ENCODE measurements around the gene NOM1.

Gene NOM1

GRCh38 chr7:157017149-157017548 lies 67.6 kb downstream of the NOM1 start:
- DNase-seq, result no peak

DNA sequence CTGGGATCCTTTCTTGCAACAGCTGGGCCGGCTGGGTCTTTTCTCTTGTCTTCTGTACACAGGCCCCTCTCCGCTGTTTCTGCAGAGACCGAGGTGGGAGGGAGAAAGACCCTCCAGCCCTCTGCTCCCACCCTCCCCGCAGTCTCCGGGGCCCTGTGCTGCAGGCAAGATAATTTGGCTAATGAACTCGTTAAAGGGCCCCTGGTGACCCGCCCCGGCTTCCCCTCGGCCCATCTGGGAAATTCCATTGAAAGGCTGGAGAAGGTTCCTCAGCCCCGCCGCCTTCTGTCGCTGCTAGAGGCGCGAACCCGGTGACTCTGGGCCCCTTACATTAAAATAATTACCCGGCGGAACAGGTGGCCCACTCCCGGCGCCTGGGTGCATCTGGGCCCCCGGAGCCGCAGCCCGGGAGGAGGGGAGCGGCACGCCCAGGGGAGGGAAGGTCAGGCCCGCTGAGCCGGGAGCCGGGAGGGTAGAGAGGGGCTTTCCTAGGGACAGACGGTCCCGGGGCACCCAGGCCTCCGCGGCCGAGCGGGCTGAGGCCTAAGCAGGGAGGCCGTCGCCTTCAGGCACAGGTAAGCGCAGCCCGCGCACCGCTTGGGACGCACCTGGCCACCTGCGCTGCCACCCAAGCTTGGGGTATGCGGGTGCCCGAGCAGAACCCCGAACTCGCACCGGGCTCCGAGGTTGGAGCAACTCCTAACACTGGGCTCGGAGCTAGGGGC lies 68.3 kb downstream of the NOM1 start:
- no peak for DNase-seq

GRCh38 chr7:157018328-157018996 lies 69.0 kb downstream of the NOM1 start:
- DNase-seq, result no peak

DNA sequence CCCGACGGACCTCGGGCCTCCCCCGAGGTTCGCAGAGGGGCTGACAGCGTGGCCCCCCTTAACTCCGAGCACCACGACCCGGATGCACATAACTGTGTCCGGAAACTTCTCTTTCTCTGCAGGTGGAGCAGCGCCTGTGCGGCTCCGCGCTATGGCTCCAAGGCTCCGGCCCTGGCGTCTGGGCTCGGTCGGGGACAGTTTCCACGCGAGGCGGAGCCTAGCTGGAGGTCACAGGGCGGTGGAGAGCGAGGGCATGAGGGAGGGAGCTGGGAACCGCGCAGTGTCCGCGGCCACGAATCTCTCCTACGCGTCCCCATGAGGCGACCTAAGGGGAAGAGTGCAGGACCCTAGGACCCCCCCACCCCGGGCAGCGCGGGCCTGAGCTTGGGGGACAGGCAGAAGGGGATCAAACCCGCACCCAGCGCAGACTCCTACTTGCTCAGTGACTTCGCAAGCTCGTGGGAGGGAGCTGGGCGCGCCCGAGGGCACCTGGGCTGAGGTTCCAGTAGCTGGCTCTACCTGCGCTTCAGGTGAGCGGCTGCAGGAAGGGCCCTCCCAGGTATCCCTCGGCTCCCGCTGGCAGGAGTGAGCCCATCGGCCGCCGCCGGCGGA lies 69.6 kb downstream of the NOM1 start:
- DNase-seq, result no peak

GRCh38 chr7:157019718-157020451 lies 70.4 kb downstream of the NOM1 start:
- DNase-seq, result no peak

DNA sequence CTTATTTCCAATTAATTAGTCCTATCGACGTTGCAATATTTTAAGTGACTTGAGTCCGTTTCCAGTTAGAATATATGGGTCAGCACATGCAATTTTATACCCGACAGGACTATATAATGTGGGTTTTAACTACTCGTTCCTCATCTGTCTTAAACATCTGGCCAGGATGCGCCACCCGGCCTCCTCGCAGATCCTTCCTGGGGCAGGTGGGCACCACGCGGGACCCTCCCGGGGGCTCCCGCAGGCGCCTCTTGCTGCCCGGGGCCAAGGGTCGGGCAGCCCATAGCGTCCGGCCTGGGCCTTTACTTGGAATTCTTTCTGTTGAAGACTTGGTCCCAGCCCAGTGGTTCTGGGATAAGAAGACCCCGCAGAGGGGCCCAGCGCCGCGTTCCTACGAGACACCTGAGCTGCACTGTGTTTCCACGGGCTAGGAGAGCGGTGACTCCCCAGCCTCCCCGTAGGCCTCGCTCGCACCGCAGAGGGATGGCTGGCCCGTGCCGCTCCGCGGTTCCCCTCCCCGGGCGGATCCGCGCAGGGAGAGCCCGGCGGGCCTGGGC lies 71.1 kb downstream of the NOM1 start:
- DNase-seq, result no peak

DNA sequence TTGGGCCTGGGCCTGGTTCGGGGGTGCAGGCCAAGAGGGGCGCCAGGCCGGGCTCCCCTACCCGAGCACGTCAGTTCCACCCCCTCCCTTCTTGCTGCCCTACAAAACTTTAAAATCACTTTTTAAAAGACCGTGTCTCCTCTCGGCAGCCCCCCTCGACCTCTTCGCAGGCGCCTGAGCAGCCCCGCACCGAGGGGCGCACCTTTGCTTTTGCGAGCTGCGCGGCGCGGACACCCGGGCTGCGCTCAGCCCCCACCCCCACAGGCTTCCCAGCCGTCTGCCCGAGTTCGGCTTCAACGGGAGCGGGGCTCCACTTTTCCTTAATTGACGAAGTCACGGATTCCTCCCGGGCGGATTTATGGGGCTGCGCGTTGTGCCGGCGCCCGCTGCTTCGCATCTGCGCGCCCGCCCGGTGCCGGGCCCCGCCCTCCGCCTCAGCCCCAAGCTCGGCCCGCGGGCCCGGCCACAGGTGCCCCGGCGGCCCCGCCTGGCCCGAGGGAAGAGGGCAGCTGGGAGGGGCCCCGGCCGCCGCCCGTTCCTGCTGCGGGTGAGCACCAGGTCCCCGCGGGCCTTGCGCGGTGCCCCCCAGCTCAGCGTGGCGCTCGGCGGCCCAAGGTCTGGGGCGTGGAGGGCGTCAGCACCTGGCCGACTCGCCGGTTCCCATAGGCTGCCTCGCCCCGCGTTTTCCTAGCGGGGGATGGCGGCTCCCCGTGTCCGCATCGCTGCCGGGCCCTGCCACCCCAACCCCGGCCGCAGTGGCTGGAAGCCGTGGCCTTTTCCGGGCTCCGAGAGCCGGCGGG lies 71.8 kb downstream of the NOM1 start:
- DNase-seq, result no peak

- DNase-seq, result no peak
These were observed 72.6 kb downstream of the NOM1 start for GRCh38 chr7:157021871-157022680.
